SK-N-SH (cell line): ENCODE results near the gene ASTL. TPM values are rescaled to one million over a fixed set of nuclear protein-coding genes. Genes with fewer than 3 reads are reported as not detected.

Source experiments
- CTCF ChIA-PET: fragments of 300-600, 350-600 bp; formaldehyde crosslinking; extraction: SDS; loops from one replicate; lab custom pipeline; 2021; lab: Yijun Ruan, JAX
- POLR2A ChIA-PET: fragments of 350-600 bp; sonication (Branson Sonifier 250); formaldehyde crosslinking; extraction: SDS; loops from one replicate; lab custom pipeline; 2020; ENCODE audit warnings: antibody characterized with exemption, inconsistent platforms; lab: Yijun Ruan, JAX
- DNase-seq: peaks from one replicate; pipeline ENCODE4 v3.0.0; 2012
- H2AFZ ChIP-seq: fragments of 200-600 bp; sonication (generic); 2 replicates; pipeline ENCODE4 v1.8.1; 2016; ENCODE audit warnings: antibody characterized with exemption, mild to moderate bottlenecking, low read depth
- H3F3A ChIP-seq: fragments of 200-600 bp; sonication (generic); replicated peaks from 2 replicates; pipeline ENCODE3; 2016; ENCODE audit warnings: antibody characterized with exemption, mild to moderate bottlenecking; ENCODE audit not compliant: insufficient read depth
- H3K27ac ChIP-seq, 2 experiments: fragments of 200-500 bp in 1 of 2; fragments of 200-600 bp in 1 of 2; sonication (Bioruptor generic) in 1 of 2; sonication (generic), shearing (Covaris generic) in 1 of 2; 2 replicates each; pipeline versions ENCODE4 v1.5.1 to v1.6.1; 2014 to 2016; ENCODE audit warnings: low read depth in 2 of 2, inconsistent platforms in 1 of 2, low read length in 1 of 2, mild to moderate bottlenecking in 1 of 2, mixed read lengths in 1 of 2
- H3K27me3 ChIP-seq: fragments of 200-600 bp; sonication (generic), shearing (Covaris generic); 2 replicates; pipeline ENCODE4 v1.6.1; 2016; ENCODE audit warnings: mixed run types; ENCODE audit not compliant: insufficient read depth
- H3K36me3 ChIP-seq, 2 experiments: fragments of 200-500 bp in 1 of 2; fragments of 200-600 bp in 1 of 2; sonication (Bioruptor generic) in 1 of 2; sonication (generic) in 1 of 2; replicated peaks in 1 of 2; 2 replicates each; pipeline versions ENCODE3 to v1.5.1; 2014 to 2016; ENCODE audit warnings: low read length in 1 of 2, mild to moderate bottlenecking in 1 of 2; ENCODE audit not compliant: insufficient read depth in 2 of 2, control insufficient read depth in 1 of 2
- H3K4me1 ChIP-seq, 2 experiments: fragments of 200-500 bp in 1 of 2; fragments of 200-600 bp in 1 of 2; sonication (Bioruptor generic) in 1 of 2; sonication (generic), shearing (Covaris generic) in 1 of 2; 2 replicates each; pipeline versions ENCODE4 v1.5.1 to v1.6.1; 2014 to 2016; ENCODE audit warnings: low read depth in 1 of 2, low read length in 1 of 2, mixed run types in 1 of 2; ENCODE audit not compliant: insufficient read depth in 2 of 2, control insufficient read depth in 1 of 2
- H3K4me2 ChIP-seq: fragments of 200-600 bp; sonication (generic), shearing (Covaris generic); 2 replicates; pipeline ENCODE4 v1.6.1; 2017; ENCODE audit warnings: mixed run types
- H3K4me3 ChIP-seq, 2 experiments: fragments of 200-500 bp in 1 of 2; fragments of 200-600 bp in 1 of 2; sonication (Bioruptor generic) in 1 of 2; sonication (generic), shearing (Covaris generic) in 1 of 2; 2 replicates each; pipeline versions ENCODE4 v1.5.1 to v1.8.1; 2014 to 2016; ENCODE audit warnings: low read depth in 2 of 2, inconsistent platforms in 1 of 2, low read length in 1 of 2, mild to moderate bottlenecking in 1 of 2, mixed read lengths in 1 of 2, moderate library complexity in 1 of 2
- H3K79me2 ChIP-seq: fragments of 200-600 bp; sonication (generic); 2 replicates; pipeline ENCODE4 v1.8.1; 2017; ENCODE audit warnings: mild to moderate bottlenecking; ENCODE audit not compliant: insufficient read depth
- H3K9ac ChIP-seq: fragments of 200-600 bp; sonication (generic); 2 replicates; pipeline ENCODE4 v1.6.1; 2017; ENCODE audit warnings: mixed run types
- H3K9me2 ChIP-seq: fragments of 200-600 bp; sonication (generic); 2 replicates; pipeline ENCODE4 v1.6.1; 2017; ENCODE audit warnings: mixed run types
- H3K9me3 ChIP-seq: fragments of 200-600 bp; sonication (generic); 2 replicates; pipeline ENCODE4 v1.6.1; 2017; ENCODE audit warnings: mixed run types, mild to moderate bottlenecking, moderate library complexity
- H4K20me1 ChIP-seq: fragments of 200-600 bp; sonication (generic); 2 replicates; pipeline ENCODE4 v1.6.1; 2017; ENCODE audit warnings: mild to moderate bottlenecking, mixed run types; ENCODE audit not compliant: insufficient read depth
- EP300 ChIP-seq, 2 experiments: IDR thresholded peaks; 2 replicates each; pipeline versions ENCODE4 v1.4.0 to v1.6.1; 2012; ENCODE audit warnings: borderline replicate concordance in 1 of 2, low read depth in 1 of 2, low read length in 1 of 2
- FOXM1 ChIP-seq: IDR thresholded peaks from 2 replicates; pipeline ENCODE4 v1.4.0; 2012; ENCODE audit warnings: low read depth, mild to moderate bottlenecking
- JUND ChIP-seq: IDR thresholded peaks from 2 replicates; pipeline ENCODE4 v1.4.0; 2012
- MXI1 ChIP-seq: IDR thresholded peaks from 2 replicates; pipeline ENCODE4 v1.6.1; 2012; ENCODE audit warnings: mild to moderate bottlenecking, low read depth, low read length, improper control_type of control experiment
- NFIC ChIP-seq: IDR thresholded peaks from 2 replicates; pipeline ENCODE4 v1.4.0; 2012; ENCODE audit warnings: borderline replicate concordance
- RCOR1 ChIP-seq: fragments of 150-350 bp; IDR thresholded peaks from 2 replicates; pipeline ENCODE4 v1.6.1; 2017; ENCODE audit warnings: antibody characterized with exemption, low read length
- SIN3A ChIP-seq: IDR thresholded peaks from 2 replicates; pipeline ENCODE4 v1.6.1; 2012; ENCODE audit warnings: low read depth, mild to moderate bottlenecking, low read length, moderate library complexity, borderline replicate concordance
- SMC3 ChIP-seq: IDR thresholded peaks from 2 replicates; pipeline ENCODE4 v1.6.1; 2012; ENCODE audit warnings: low read depth, low read length, improper control_type of control experiment
- TCF12 ChIP-seq: IDR thresholded peaks from 2 replicates; pipeline ENCODE4 v1.4.0; 2012
- YY1 ChIP-seq: IDR thresholded peaks from 2 replicates; pipeline ENCODE4 v1.4.0; 2012; ENCODE audit warnings: low read depth, mild to moderate bottlenecking
- WGBS: methylation state at CpG from one replicate; pipeline ENCODE4 v1.1.6; 2017; ENCODE audit warnings: low lambda C conversion rate; 5-methylcytosine and 5-hydroxymethylcytosine counted together
- polyA plus RNA-seq, 3 experiments: library from polyadenylated mRNA; depleted of rRNA; stranded (reverse); fragments of >200 nt; gene quantifications; 2 replicates each; pipeline ENCODE4 v1.2.3, GENCODE V29; 2012
- TF ChIP-seq, protein P1 (sequence below): IDR thresholded peaks from 2 replicates; pipeline ENCODE4 v1.4.0; 2012; ENCODE audit warnings: low read depth, borderline replicate concordance
- TF ChIP-seq, protein P2 (sequence below): IDR thresholded peaks from 2 replicates; pipeline ENCODE4 v1.6.1; 2012; ENCODE audit warnings: mild to moderate bottlenecking, low read depth, low read length, moderate library complexity

The ASTL gene
- polyA plus RNA-seq, 1 of the 3 experiments (the other 2 are of a cell fraction) = not detected

DNA sequence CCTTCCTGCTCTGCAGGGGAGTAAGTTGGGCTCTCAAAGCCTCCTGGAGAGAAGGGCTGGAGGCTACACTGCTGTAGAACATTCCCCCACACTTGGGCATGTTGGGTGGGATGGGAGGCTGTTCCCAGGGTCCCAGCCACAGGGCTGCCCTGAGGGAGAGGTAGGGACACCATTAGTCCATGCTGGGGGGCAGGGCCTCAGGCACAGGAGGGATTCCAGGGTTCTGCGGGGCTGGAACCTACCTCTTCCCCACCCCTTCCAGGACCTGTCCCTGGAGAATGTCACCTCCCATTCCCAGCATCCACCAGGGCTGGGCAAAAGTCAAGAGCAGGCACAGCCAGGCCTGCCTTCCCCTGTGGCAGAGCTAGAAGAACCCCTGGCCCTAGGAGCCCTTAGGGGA, 15.0 kb downstream of the ASTL start:
- CTCF ChIA-PET = interaction anchor here (1.0 to 2.5 kb wide), 2 partner anchors 51 to 101 kb away, joined by 8 to 12 read pairs; no protein-coding TSS in a partner anchor
- no peak for DNase-seq
- H3K9ac ChIP-seq = no peak overlapping the region
- H3K4me1 ChIP-seq = peaks cover 0 to 3% of the 10 kb centered on the region in 2 experiments; a peak in 1 of 4 replicates
- H3F3A ChIP-seq = no peaks in the 10 kb centered on the region
- H4K20me1 ChIP-seq = no peaks in the 10 kb centered on the region
- H3K36me3 ChIP-seq = no peaks in the 10 kb centered on the region
- no peak overlapping the region for H3K4me3 ChIP-seq
- H3K9me3 ChIP-seq = no peaks in the 10 kb centered on the region
- no peaks in the 10 kb centered on the region for H3K9me2 ChIP-seq
- POLR2A ChIA-PET = no interaction called here
- WGBS = 86% methylated on average over 1 of the region's 1 CpG
- no peaks in the 10 kb centered on the region for H3K79me2 ChIP-seq
- H2AFZ ChIP-seq = no peak overlapping the region
- no peak overlapping the region for H3K27ac ChIP-seq
- TF ChIP-seq FOXM1 (no peak), RCOR1 (no peak), TCF12 (no peak), EP300 (IDR thresholded peaks at IDR 0.05; ENCODE audit: borderline replicate concordance in 1 of 2, low read depth in 1 of 2, low read length in 1 of 2) (no peak), SMC3 (no peak), SIN3A (no peak), YY1 (no peak)
- TF ChIP-seq, protein P1, sequence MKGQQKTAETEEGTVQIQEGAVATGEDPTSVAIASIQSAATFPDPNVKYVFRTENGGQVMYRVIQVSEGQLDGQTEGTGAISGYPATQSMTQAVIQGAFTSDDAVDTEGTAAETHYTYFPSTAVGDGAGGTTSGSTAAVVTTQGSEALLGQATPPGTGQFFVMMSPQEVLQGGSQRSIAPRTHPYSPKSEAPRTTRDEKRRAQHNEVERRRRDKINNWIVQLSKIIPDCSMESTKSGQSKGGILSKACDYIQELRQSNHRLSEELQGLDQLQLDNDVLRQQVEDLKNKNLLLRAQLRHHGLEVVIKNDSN = no peak
- H3K27me3 ChIP-seq = no peaks in the 10 kb centered on the region; the same call in 1 of the 2 replicates
- no peak overlapping the region for H3K4me2 ChIP-seq

DNA sequence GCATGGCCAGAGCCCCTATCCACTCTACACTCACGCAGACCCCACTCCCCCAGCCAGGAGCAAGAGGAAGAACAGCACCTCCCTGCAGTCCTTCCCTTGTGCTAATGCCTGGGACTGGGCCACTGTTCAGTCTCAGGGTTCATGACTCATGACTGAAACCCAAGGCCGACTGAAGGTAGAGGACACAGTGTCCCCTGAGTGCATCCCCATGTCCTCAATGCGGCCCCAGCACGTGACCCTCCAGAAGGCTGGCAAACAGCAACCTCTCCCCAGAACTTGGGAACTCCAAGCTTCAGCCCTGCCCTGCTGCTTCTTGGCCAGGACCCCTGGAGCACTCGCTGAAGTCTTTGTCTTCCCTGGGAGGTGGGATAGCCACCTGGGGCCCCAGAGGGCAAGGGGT, 15.9 kb downstream of the ASTL start:
- no peaks in the 10 kb centered on the region for H3K9me3 ChIP-seq
- CTCF ChIA-PET = interaction anchor here (1.8 to 8.0 kb wide), 3 partner anchors 52 to 100 kb away, joined by 4 to 101 read pairs (median 12); no protein-coding TSS in a partner anchor
- H3K79me2 ChIP-seq = no peaks in the 10 kb centered on the region
- H3K36me3 ChIP-seq = no peaks in the 10 kb centered on the region
- no peak overlapping the region for H2AFZ ChIP-seq
- no peaks in the 10 kb centered on the region for H4K20me1 ChIP-seq
- H3K9me2 ChIP-seq = no peaks in the 10 kb centered on the region
- no CpG with 5 or more reads among the region's 5 CpGs for WGBS
- no peaks in the 10 kb centered on the region for H3F3A ChIP-seq
- H3K9ac ChIP-seq = no peak overlapping the region
- H3K4me1 ChIP-seq = peaks cover 0 to 8% of the 10 kb centered on the region in 2 experiments; a peak in 1 of 4 replicates
- no peak for TF ChIP-seq JUND
- TF ChIP-seq, protein P2, sequence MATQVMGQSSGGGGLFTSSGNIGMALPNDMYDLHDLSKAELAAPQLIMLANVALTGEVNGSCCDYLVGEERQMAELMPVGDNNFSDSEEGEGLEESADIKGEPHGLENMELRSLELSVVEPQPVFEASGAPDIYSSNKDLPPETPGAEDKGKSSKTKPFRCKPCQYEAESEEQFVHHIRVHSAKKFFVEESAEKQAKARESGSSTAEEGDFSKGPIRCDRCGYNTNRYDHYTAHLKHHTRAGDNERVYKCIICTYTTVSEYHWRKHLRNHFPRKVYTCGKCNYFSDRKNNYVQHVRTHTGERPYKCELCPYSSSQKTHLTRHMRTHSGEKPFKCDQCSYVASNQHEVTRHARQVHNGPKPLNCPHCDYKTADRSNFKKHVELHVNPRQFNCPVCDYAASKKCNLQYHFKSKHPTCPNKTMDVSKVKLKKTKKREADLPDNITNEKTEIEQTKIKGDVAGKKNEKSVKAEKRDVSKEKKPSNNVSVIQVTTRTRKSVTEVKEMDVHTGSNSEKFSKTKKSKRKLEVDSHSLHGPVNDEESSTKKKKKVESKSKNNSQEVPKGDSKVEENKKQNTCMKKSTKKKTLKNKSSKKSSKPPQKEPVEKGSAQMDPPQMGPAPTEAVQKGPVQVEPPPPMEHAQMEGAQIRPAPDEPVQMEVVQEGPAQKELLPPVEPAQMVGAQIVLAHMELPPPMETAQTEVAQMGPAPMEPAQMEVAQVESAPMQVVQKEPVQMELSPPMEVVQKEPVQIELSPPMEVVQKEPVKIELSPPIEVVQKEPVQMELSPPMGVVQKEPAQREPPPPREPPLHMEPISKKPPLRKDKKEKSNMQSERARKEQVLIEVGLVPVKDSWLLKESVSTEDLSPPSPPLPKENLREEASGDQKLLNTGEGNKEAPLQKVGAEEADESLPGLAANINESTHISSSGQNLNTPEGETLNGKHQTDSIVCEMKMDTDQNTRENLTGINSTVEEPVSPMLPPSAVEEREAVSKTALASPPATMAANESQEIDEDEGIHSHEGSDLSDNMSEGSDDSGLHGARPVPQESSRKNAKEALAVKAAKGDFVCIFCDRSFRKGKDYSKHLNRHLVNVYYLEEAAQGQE = no peak
- TF ChIP-seq NFIC = no peak
- no peak for TF ChIP-seq MXI1
- POLR2A ChIA-PET = no interaction called here
- no peak for DNase-seq
- H3K4me3 ChIP-seq = no peak overlapping the region
- no peaks in the 10 kb centered on the region; the same call in 1 of the 2 replicates for H3K27me3 ChIP-seq
- no peak overlapping the region for H3K4me2 ChIP-seq
- H3K27ac ChIP-seq = no peak overlapping the region
